CD4-positive, alpha-beta memory T cell (primary cell): ENCODE results near the gene POLQ. TPM values are rescaled to one million over a fixed set of nuclear protein-coding genes. Genes with fewer than 3 reads are reported as not detected.

Experiments
- CTCF ChIA-PET: fragments of 350-600 bp; sonication (Branson Sonifier 250); formaldehyde crosslinking; loops from one replicate; lab custom pipeline; 2021; ENCODE audit warnings: inconsistent platforms; ENCODE audit not compliant: partially characterized antibody; lab: Charles Lee
- POLR2A ChIA-PET: fragments of 350-600 bp; sonication (Branson Sonifier 250); formaldehyde crosslinking; loops from one replicate; lab custom pipeline; 2021; ENCODE audit not compliant: partially characterized antibody; lab: Charles Lee
- DNase-seq, 5 donors: peaks; one replicate each; pipeline versions ENCODE4 v3.0.0 to v3.0.0-alpha.2; 2020 to 2022; ENCODE audit warnings: mixed read lengths in 1 of 5
- H3K27ac ChIP-seq: one replicate; pipeline ENCODE4 v1.7.0; 2013; ENCODE audit warnings: low read depth, low read length
- H3K27me3 ChIP-seq: 2 replicates; pipeline ENCODE4 v1.7.0; 2013; ENCODE audit warnings: mild to moderate bottlenecking, low read length, moderate library complexity; ENCODE audit not compliant: insufficient read depth
- H3K36me3 ChIP-seq: 2 replicates; pipeline ENCODE4 v1.7.0; 2013; ENCODE audit warnings: mild to moderate bottlenecking, low read length, moderate library complexity; ENCODE audit not compliant: insufficient read depth
- H3K4me1 ChIP-seq: 2 replicates; pipeline ENCODE4 v1.7.0; 2013; ENCODE audit warnings: mild to moderate bottlenecking, low read length, moderate library complexity; ENCODE audit not compliant: insufficient read depth
- H3K4me3 ChIP-seq, 2 donors: one replicate each; pipeline ENCODE4 v1.7.0; 2013; ENCODE audit warnings: low read length in 2 of 2, mild to moderate bottlenecking in 1 of 2
- H3K9me3 ChIP-seq, 2 donors: one replicate each; pipeline ENCODE4 v1.7.0; 2013; ENCODE audit warnings: low read length in 2 of 2, control low read depth in 1 of 2; ENCODE audit not compliant: control insufficient read depth in 1 of 2
- H3K27ac Mint-ChIP-seq, 7 donors: one replicate each; pipeline ENCODE4 v1.8.0; 2020 to 2021; ENCODE audit warnings: mixed read lengths in 7 of 7, mild to moderate bottlenecking in 6 of 7, inconsistent platforms in 3 of 7, moderate library complexity in 3 of 7
- H3K27me3 Mint-ChIP-seq, 2 donors: one replicate each; pipeline ENCODE4 v1.8.0; 2020 to 2021; ENCODE audit warnings: mixed read lengths in 2 of 2
- H3K36me3 Mint-ChIP-seq, 2 donors: one replicate each; pipeline ENCODE4 v1.8.0; 2020 to 2021; ENCODE audit warnings: mixed read lengths in 2 of 2, inconsistent platforms in 1 of 2, mild to moderate bottlenecking in 1 of 2
- H3K4me1 Mint-ChIP-seq, 4 donors: one replicate each; pipeline ENCODE4 v1.8.0; 2020 to 2021; ENCODE audit warnings: mixed read lengths in 4 of 4, mild to moderate bottlenecking in 1 of 4
- H3K4me3 Mint-ChIP-seq, 8 donors: one replicate each; pipeline ENCODE4 v1.8.0; 2020 to 2021; ENCODE audit warnings: mixed read lengths in 8 of 8, mild to moderate bottlenecking in 7 of 8, moderate library complexity in 6 of 8, inconsistent platforms in 3 of 8
- H3K9me3 Mint-ChIP-seq, 8 donors: one replicate each; pipeline ENCODE4 v1.8.0; 2020 to 2021; ENCODE audit warnings: mixed read lengths in 8 of 8, mild to moderate bottlenecking in 5 of 8, inconsistent platforms in 3 of 8, moderate library complexity in 1 of 8
- intact Hi-C: fragments of 100-400 bp; cut with micrococcal nuclease; formaldehyde crosslinking; loops from one replicate; pipeline ENCODE4 v1.15.1; 2023
- polyA plus RNA-seq, 2 donors: library from polyadenylated mRNA; unstranded; fragments of 300-500 nt; fragmentation: Illumina TruSeq; gene quantifications; one replicate each; pipeline ENCODE4 v1.2.3, GENCODE V29; 2021
- total RNA-seq, 2 experiments: library from RNA; stranded (reverse); gene quantifications; one replicate each; pipeline ENCODE4 v1.2.3, GENCODE V29; 2021

The POLQ gene
- total and polyA plus RNA-seq, 4 experiments from 2014 or later = 0.11 to 0.35 (median 0.30) TPM

GRCh38 chr3:121545049-121545573, 677 bp downstream of the POLQ start:
- DNase-seq = peak in 1 of 5 donors; percentile 2
- peaks cover 6 to 11% (median 10%) of the 10 kb centered on the region in 4 donors for H3K4me1 Mint-ChIP-seq
- no peaks in the 10 kb centered on the region for H3K27me3 ChIP-seq
- H3K36me3 Mint-ChIP-seq = no peaks in the 10 kb centered on the region
- no peaks in the 10 kb centered on the region for H3K9me3 ChIP-seq
- H3K4me3 Mint-ChIP-seq = peak overlapping the region; percentile 80 to 95 (median 92)
- H3K36me3 ChIP-seq = no peaks in the 10 kb centered on the region
- H3K27ac Mint-ChIP-seq = peak overlapping the region in 4 of 7 donors; percentile 10 to 76 (median 40)
- intact Hi-C loops = loop anchor here (10.0 kb wide), 1 partner anchor 1250 kb away; the partner anchor contains the start of genes HSPBAP1 and SLC49A4
- H3K27ac ChIP-seq = peak overlapping the region; percentile 64
- H3K4me1 ChIP-seq = peaks cover 10% of the 10 kb centered on the region
- H3K4me3 ChIP-seq = peak overlapping the region; percentile 90 to 99
- POLR2A ChIA-PET = interaction anchor here (1.3 to 2.0 kb wide), 7 partner anchors 9 to 1657 kb away, joined by 3 to 13 read pairs (median 6); partner anchors contain the start of genes EAF2, FAM162A, HCLS1 and IQCB1
- CTCF ChIA-PET = interaction anchor here (0.8 to 3.2 kb wide), 8 partner anchors 16 to 1484 kb away, joined by 3 to 26 read pairs (median 6); partner anchors contain the start of genes DTX3L, HCLS1, PARP9 and SEMA5B
- H3K27me3 Mint-ChIP-seq = no peaks in the 10 kb centered on the region
- no peaks in the 10 kb centered on the region for H3K9me3 Mint-ChIP-seq

GRCh38 chr3:121542924-121543323, 2.9 kb downstream of the POLQ start:
- Histone ChIP-seq H3K4me1 (peaks cover 10% of the 10 kb centered on the region), H3K27ac (no peak overlapping the region), H3K4me3 (no peak overlapping the region), H3K27me3 (no peaks in the 10 kb centered on the region), H3K36me3 (no peaks in the 10 kb centered on the region), H3K9me3 (no peaks in the 10 kb centered on the region)
- intact Hi-C loops = loop anchor here (10.0 kb wide), 1 partner anchor 1252 kb away; the partner anchor contains the start of genes HSPBAP1 and SLC49A4
- CTCF ChIA-PET = no interaction called here
- H3K4me3 Mint-ChIP-seq = no peak overlapping the region
- no peaks in the 10 kb centered on the region for H3K36me3 Mint-ChIP-seq
- POLR2A ChIA-PET = no interaction called here
- no peaks in the 10 kb centered on the region for H3K27me3 Mint-ChIP-seq
- H3K27ac Mint-ChIP-seq = no peak overlapping the region
- no peak for DNase-seq
- H3K4me1 Mint-ChIP-seq = peaks cover 6 to 11% (median 10%) of the 10 kb centered on the region in 4 donors
- no peaks in the 10 kb centered on the region for H3K9me3 Mint-ChIP-seq

GRCh38 chr3:121531269-121531668, 14.5 kb downstream of the POLQ start:
- Histone ChIP-seq H3K27ac (no peak overlapping the region), H3K4me3 (no peak overlapping the region), H3K27me3 (no peaks in the 10 kb centered on the region), H3K9me3 (no peaks in the 10 kb centered on the region), H3K36me3 (no peaks in the 10 kb centered on the region), H3K4me1 (no peaks in the 10 kb centered on the region)
- H3K9me3 Mint-ChIP-seq = no peaks in the 10 kb centered on the region
- no peak overlapping the region for H3K4me3 Mint-ChIP-seq
- intact Hi-C loops = no loop called here
- ChIA-PET POLR2A (no interaction called here), CTCF (interaction anchor here (0.9 to 1.3 kb wide), 2 partner anchors 16 to 99 kb away, joined by 3 read pairs; no protein-coding TSS in a partner anchor)
- DNase-seq = no peak
- no peaks in the 10 kb centered on the region for H3K36me3 Mint-ChIP-seq
- peak overlapping the region in 2 of 7 donors; percentile 2 to 88 for H3K27ac Mint-ChIP-seq
- no peaks in the 10 kb centered on the region for H3K4me1 Mint-ChIP-seq
- H3K27me3 Mint-ChIP-seq = no peaks in the 10 kb centered on the region

GRCh38 chr3:121529308-121529707, 16.5 kb downstream of the POLQ start:
- no peak overlapping the region for H3K27ac ChIP-seq
- H3K27ac Mint-ChIP-seq = no peak overlapping the region
- no peaks in the 10 kb centered on the region for H3K4me1 ChIP-seq
- H3K9me3 Mint-ChIP-seq = no peaks in the 10 kb centered on the region
- no peaks in the 10 kb centered on the region for H3K4me1 Mint-ChIP-seq
- intact Hi-C loops = no loop called here
- no peaks in the 10 kb centered on the region for H3K27me3 Mint-ChIP-seq
- ChIA-PET CTCF (interaction anchor here (1.6 to 1.8 kb wide), 4 partner anchors 9 to 17 kb away, joined by 3 to 6 read pairs (median 4); partner anchors contain the start of gene POLQ), POLR2A (no interaction called here)
- no peaks in the 10 kb centered on the region for H3K36me3 Mint-ChIP-seq
- H3K36me3 ChIP-seq = no peaks in the 10 kb centered on the region
- H3K9me3 ChIP-seq = no peaks in the 10 kb centered on the region
- no peak for DNase-seq
- no peak overlapping the region for H3K4me3 ChIP-seq
- no peak overlapping the region for H3K4me3 Mint-ChIP-seq
- H3K27me3 ChIP-seq = no peaks in the 10 kb centered on the region

- Mint-ChIP-seq H3K36me3 (peaks cover 3 to 5% of the 10 kb centered on the region in 2 donors), H3K4me3 (no peak overlapping the region), H3K27ac (peak overlapping the region in 1 of 7 donors; percentile 27), H3K9me3 (peaks cover 7 to 22% (median 15%) of the 10 kb centered on the region in 8 donors), H3K4me1 (no peaks in the 10 kb centered on the region), H3K27me3 (no peaks in the 10 kb centered on the region)
- DNase-seq = no peak
- H3K4me3 ChIP-seq = no peak overlapping the region
- CTCF ChIA-PET = no interaction called here
- no peaks in the 10 kb centered on the region for H3K4me1 ChIP-seq
- H3K27me3 ChIP-seq = no peaks in the 10 kb centered on the region
- POLR2A ChIA-PET = no interaction called here
- H3K9me3 ChIP-seq = peaks cover 0 to 6% of the 10 kb centered on the region in 2 donors
- H3K36me3 ChIP-seq = no peaks in the 10 kb centered on the region
- no peak overlapping the region for H3K27ac ChIP-seq
- intact Hi-C loops = no loop called here
These were observed 25.3 kb downstream of the POLQ start for GRCh38 chr3:121520510-121520909.

GRCh38 chr3:121517953-121518655, 27.7 kb downstream of the POLQ start:
- DNase-seq = no peak
- peaks cover 9 to 37% (median 23%) of the 10 kb centered on the region in 8 donors for H3K9me3 Mint-ChIP-seq
- POLR2A ChIA-PET = no interaction called here
- H3K4me3 ChIP-seq = no peak overlapping the region
- H3K27me3 Mint-ChIP-seq = no peaks in the 10 kb centered on the region
- no peaks in the 10 kb centered on the region for H3K27me3 ChIP-seq
- no peaks in the 10 kb centered on the region for H3K4me1 Mint-ChIP-seq
- no peaks in the 10 kb centered on the region for H3K4me1 ChIP-seq
- CTCF ChIA-PET = interaction anchor here (0.9 kb wide), 1 partner anchor 11 kb away, joined by 3 read pairs; no protein-coding TSS in a partner anchor
- H3K36me3 ChIP-seq = no peaks in the 10 kb centered on the region
- H3K27ac ChIP-seq = no peak overlapping the region
- H3K27ac Mint-ChIP-seq = no peak overlapping the region
- intact Hi-C loops = no loop called here
- no peak overlapping the region for H3K4me3 Mint-ChIP-seq
- H3K9me3 ChIP-seq = peaks cover 0 to 11% of the 10 kb centered on the region in 2 donors
- peaks cover 3 to 5% of the 10 kb centered on the region in 2 donors for H3K36me3 Mint-ChIP-seq

GRCh38 chr3:121515862-121516261, 29.9 kb downstream of the POLQ start:
- ChIA-PET CTCF (no interaction called here), POLR2A (no interaction called here)
- Histone ChIP-seq H3K4me3 (no peak overlapping the region), H3K36me3 (no peaks in the 10 kb centered on the region), H3K9me3 (peaks cover 0 to 11% of the 10 kb centered on the region in 2 donors), H3K4me1 (no peaks in the 10 kb centered on the region), H3K27ac (no peak overlapping the region), H3K27me3 (no peaks in the 10 kb centered on the region)
- no peak for DNase-seq
- Mint-ChIP-seq H3K4me3 (no peak overlapping the region), H3K27ac (no peak overlapping the region), H3K36me3 (peaks cover 3 to 5% of the 10 kb centered on the region in 2 donors), H3K9me3 (peaks cover 9 to 41% (median 24%) of the 10 kb centered on the region in 8 donors), H3K4me1 (no peaks in the 10 kb centered on the region), H3K27me3 (no peaks in the 10 kb centered on the region)
- intact Hi-C loops = no loop called here
